HL-60 (cell line): ENCODE data around the gene ITGAE.

Experiments used
- DNase-seq, 2 experiments: peaks; one replicate each; pipeline ENCODE4 v3.0.0-alpha.2; 2010 to 2020; ENCODE audit warnings: low read depth in 1 of 2, low spot score in 1 of 2
- H3K27ac ChIP-seq: fragments of 250-450 bp; sonication (Bioruptor Pico); replicated peaks from 2 replicates; pipeline ENCODE4 v1.5.1; 2020; ENCODE audit warnings: mild to moderate bottlenecking, moderate library complexity
- H3K27me3 ChIP-seq: fragments of 250-450 bp; sonication (Bioruptor Pico); 2 replicates; pipeline ENCODE4 v1.5.1; 2021; ENCODE audit warnings: mild to moderate bottlenecking, moderate library complexity; ENCODE audit not compliant: insufficient read depth, poor library complexity, severe bottlenecking
- H3K4me3 ChIP-seq: replicated peaks from 2 replicates; pipeline ENCODE4 v1.5.1; 2011; ENCODE audit warnings: mild to moderate bottlenecking, control low read depth, low read length; ENCODE audit not compliant: insufficient read depth
- GABPA ChIP-seq: IDR thresholded peaks from 2 replicates; pipeline ENCODE4 v1.6.1; 2012; ENCODE audit warnings: low read depth
- POLR2AphosphoS5 ChIP-seq: IDR thresholded peaks from 2 replicates; pipeline ENCODE4 v1.6.1; 2012; ENCODE audit warnings: low read depth
- SPI1 ChIP-seq: IDR thresholded peaks from 2 replicates; pipeline ENCODE4 v1.6.1; 2012; ENCODE audit warnings: low read depth, mild to moderate bottlenecking, borderline replicate concordance
- TF ChIP-seq, protein P1 (sequence below): IDR thresholded peaks from one replicate; pipeline ENCODE4 v1.5.1; 2011; ENCODE audit warnings: low read length, control low read depth, inconsistent platforms; ENCODE audit not compliant: insufficient read depth
- TF ChIP-seq, protein P2 (sequence below): IDR thresholded peaks from 2 replicates; pipeline ENCODE4 v1.6.1; 2012; ENCODE audit warnings: low read depth; ENCODE audit not compliant: insufficient replicate concordance

ITGAE gene

DNA sequence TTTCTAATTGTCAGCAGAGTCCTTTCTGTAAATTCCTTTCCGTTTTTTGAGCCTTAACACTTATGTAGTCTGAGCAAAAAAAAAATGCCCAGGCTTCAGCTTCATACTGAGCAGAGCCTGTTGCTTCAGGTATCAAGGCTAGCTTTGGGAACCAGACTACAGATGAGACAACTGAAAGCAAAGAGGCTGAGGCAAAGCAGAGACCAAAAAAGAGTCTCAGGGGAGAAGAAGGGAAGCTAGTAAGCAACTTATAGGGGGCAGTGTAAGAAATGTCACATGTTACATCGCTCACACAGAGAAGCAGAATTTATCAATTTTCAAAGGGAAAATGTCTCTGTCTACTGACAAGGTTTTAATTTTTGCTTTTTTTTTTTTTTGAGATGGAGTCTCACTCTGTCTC lies 73.9 kb downstream of the ITGAE start:
- no peak overlapping the region for H3K27ac ChIP-seq

DNA sequence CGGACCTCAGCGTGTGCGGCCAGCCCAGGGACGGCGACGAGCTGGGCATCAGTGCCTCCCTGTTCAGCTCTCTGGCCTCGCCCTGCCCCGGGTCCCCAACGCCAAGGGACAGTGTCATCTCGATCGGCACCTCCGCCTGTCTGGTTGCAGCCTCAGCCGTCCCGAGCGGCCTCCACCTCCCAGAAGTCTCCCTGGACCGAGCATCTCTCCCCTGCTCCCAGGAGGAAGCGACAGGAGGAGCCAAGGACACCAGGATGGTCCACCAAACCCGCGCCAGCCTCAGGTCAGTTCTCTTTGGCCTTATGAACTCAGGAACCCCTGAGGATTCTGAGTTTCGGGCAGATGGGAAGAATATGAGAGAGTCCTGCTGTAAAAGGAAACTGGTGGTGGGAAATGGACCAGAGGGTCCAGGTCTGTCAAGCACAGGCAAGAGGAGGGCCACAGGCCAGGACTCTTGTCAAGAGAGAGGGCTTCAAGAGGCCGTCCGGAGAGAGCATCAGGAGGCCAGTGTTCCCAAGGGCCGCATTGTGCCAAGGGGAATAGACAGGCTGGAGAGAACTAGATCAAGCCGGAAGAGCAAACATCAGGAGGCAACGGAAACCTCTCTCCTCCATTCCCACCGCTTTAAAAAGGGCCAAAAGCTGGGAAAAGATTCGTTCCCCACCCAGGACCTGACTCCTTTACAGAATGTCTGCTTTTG lies 76.5 kb downstream of the ITGAE start:
- no peaks in the 10 kb centered on the region for H3K27me3 ChIP-seq
- H3K27ac ChIP-seq = peak overlapping the region; percentile 81
- peak overlapping the region; percentile 78 for H3K4me3 ChIP-seq
- no peak for TF ChIP-seq GABPA
- DNase-seq = no peak

More for the DNA sequence above, 73.9 kb downstream of the ITGAE start:
- Histone ChIP-seq H3K27me3 (no peaks in the 10 kb centered on the region), H3K4me3 (no peak overlapping the region)
- no peak for DNase-seq
- TF ChIP-seq, protein P1, sequence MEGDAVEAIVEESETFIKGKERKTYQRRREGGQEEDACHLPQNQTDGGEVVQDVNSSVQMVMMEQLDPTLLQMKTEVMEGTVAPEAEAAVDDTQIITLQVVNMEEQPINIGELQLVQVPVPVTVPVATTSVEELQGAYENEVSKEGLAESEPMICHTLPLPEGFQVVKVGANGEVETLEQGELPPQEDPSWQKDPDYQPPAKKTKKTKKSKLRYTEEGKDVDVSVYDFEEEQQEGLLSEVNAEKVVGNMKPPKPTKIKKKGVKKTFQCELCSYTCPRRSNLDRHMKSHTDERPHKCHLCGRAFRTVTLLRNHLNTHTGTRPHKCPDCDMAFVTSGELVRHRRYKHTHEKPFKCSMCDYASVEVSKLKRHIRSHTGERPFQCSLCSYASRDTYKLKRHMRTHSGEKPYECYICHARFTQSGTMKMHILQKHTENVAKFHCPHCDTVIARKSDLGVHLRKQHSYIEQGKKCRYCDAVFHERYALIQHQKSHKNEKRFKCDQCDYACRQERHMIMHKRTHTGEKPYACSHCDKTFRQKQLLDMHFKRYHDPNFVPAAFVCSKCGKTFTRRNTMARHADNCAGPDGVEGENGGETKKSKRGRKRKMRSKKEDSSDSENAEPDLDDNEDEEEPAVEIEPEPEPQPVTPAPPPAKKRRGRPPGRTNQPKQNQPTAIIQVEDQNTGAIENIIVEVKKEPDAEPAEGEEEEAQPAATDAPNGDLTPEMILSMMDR = no peak
- TF ChIP-seq SPI1 (no peak), POLR2AphosphoS5 (no peak), GABPA (no peak)
- TF ChIP-seq, protein P2, sequence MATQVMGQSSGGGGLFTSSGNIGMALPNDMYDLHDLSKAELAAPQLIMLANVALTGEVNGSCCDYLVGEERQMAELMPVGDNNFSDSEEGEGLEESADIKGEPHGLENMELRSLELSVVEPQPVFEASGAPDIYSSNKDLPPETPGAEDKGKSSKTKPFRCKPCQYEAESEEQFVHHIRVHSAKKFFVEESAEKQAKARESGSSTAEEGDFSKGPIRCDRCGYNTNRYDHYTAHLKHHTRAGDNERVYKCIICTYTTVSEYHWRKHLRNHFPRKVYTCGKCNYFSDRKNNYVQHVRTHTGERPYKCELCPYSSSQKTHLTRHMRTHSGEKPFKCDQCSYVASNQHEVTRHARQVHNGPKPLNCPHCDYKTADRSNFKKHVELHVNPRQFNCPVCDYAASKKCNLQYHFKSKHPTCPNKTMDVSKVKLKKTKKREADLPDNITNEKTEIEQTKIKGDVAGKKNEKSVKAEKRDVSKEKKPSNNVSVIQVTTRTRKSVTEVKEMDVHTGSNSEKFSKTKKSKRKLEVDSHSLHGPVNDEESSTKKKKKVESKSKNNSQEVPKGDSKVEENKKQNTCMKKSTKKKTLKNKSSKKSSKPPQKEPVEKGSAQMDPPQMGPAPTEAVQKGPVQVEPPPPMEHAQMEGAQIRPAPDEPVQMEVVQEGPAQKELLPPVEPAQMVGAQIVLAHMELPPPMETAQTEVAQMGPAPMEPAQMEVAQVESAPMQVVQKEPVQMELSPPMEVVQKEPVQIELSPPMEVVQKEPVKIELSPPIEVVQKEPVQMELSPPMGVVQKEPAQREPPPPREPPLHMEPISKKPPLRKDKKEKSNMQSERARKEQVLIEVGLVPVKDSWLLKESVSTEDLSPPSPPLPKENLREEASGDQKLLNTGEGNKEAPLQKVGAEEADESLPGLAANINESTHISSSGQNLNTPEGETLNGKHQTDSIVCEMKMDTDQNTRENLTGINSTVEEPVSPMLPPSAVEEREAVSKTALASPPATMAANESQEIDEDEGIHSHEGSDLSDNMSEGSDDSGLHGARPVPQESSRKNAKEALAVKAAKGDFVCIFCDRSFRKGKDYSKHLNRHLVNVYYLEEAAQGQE = no peak

DNA sequence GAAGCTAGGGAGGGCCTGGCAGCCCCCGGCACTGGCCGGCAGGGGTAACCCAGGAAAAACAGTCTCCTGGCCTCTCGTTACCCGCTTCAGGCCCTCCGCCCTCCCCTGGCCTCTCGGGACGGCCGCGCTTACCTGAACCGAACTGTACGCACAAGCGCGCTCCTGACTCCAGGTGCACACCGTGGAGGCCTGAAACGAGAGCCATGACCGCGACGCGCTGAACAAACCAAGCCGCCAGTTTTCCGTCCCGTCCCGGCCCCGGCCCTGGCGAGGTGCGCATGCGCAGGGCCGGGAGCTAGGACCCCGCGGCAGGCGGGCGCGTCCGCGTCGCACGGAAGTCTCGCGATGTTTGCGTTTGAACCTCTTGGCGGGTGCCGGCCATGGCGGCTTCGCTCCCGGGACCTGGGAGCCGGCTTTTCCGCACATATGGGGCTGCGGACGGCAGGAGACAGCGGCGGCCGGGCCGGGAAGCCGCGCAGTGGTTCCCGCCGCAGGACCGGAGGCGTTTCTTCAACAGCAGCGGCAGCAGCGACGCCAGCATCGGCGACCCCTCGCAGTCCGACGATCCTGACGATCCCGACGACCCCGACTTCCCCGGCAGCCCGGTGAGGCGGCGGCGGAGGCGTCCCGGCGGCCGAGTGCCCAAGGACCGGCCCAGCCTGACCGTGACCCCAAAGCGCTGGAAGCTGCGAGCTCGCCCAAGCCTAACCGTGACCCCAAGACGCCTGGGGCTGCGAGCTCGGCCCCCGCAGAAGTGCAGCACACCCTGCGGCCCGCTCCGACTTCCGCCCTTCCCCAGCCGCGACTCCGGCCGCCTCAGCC lies 77.2 kb downstream of the ITGAE start, which contains the start of gene HASPIN:
TSS of gene HASPIN (plus strand) at position 348 of the 822 bp plus-strand sequence. CDS start at position 381, 33 bp downstream.
- Histone ChIP-seq H3K27ac (peak within 1 kb of the TSS; percentile 81), H3K27me3 (no peaks in the 10 kb centered on the region), H3K4me3 (peak within 1 kb of the TSS; percentile 78)
- TF ChIP-seq, protein P1 = no peak
- 0 out of 2 replicates have a peak, but pooled peaks have one; percentile 37 for TF ChIP-seq POLR2AphosphoS5
- DNase-seq = peak; percentile 53 to 81

DNA sequence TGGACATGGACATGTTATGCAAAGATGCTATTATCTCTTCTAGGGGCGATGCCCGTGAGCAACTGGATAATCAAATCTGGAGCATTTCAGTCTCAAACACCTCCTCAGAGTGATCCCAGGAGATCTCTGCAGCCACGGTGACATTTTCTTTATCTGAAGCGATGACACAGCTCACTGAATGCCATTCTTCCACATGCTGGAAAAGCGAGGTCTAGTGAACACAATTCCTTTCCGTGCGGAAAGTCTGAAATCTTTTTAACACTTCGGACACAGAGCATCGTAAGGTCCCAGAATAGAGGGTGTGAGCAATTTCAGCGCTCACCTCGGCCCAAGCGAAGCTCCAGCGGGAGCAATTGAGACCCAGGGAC lies 77.8 kb downstream of the ITGAE start:
- Histone ChIP-seq H3K27ac (peak overlapping the region; percentile 81), H3K27me3 (no peaks in the 10 kb centered on the region), H3K4me3 (peak overlapping the region; percentile 78)
- no peak for DNase-seq
- TF ChIP-seq, protein P1 = no peak
- TF ChIP-seq SPI1 (no peak), GABPA (no peak), POLR2AphosphoS5 (no peak)
- TF ChIP-seq, protein P2 = no peak
